Activated CD4-positive, alpha-beta memory T cell treated with anti-CD3 and anti-CD28 coated beads for 36 hours (primary cell): ENCODE data around the gene DENND4B. TPM values are rescaled to one million over a fixed set of nuclear protein-coding genes. Genes with fewer than 3 reads are reported as not detected.

ENCODE experiments used
- CTCF ChIA-PET: fragments of 350-600 bp; sonication (Branson Sonifier 250); formaldehyde crosslinking; loops from one replicate; lab custom pipeline; 2021; ENCODE audit warnings: antibody characterized with exemption, inconsistent platforms; lab: Charles Lee
- POLR2A ChIA-PET: fragments of 350-600 bp; sonication (Branson Sonifier 250); formaldehyde crosslinking; loops from one replicate; lab custom pipeline; 2021; ENCODE audit warnings: antibody characterized with exemption; lab: Charles Lee
- DNase-seq: peaks from one replicate; pipeline ENCODE4 v3.0.0-alpha.2; 2020
- H3K27ac Mint-ChIP-seq: one replicate; pipeline ENCODE4 v1.8.0; 2021; ENCODE audit warnings: mixed read lengths
- H3K27me3 Mint-ChIP-seq: one replicate; pipeline ENCODE4 v1.8.0; 2021; ENCODE audit warnings: mixed read lengths
- H3K36me3 Mint-ChIP-seq: one replicate; pipeline ENCODE4 v1.8.0; 2021; ENCODE audit warnings: mixed read lengths
- H3K4me1 Mint-ChIP-seq: one replicate; pipeline ENCODE4 v1.8.0; 2021; ENCODE audit warnings: low read depth, mixed read lengths
- H3K4me3 Mint-ChIP-seq: one replicate; pipeline ENCODE4 v1.8.0; 2021; ENCODE audit warnings: mild to moderate bottlenecking, mixed read lengths
- H3K9me3 Mint-ChIP-seq: one replicate; pipeline ENCODE4 v1.8.0; 2021; ENCODE audit warnings: mixed read lengths
- intact Hi-C: fragments of 100-400 bp; cut with micrococcal nuclease; formaldehyde crosslinking; loops from one replicate; pipeline ENCODE4 v1.15.1; 2023
- total RNA-seq, 2 experiments: library from RNA; stranded (reverse); gene quantifications; one replicate each; pipeline ENCODE4 v1.2.3, GENCODE V29; 2021

The DENND4B gene
- total RNA-seq, 2 experiments from 2014 or later: 98.1 to 108 TPM

- peaks cover 25% of the 10 kb centered on the region for H3K4me1 Mint-ChIP-seq
- H3K9me3 Mint-ChIP-seq: no peaks in the 10 kb centered on the region
- H3K27ac Mint-ChIP-seq: peak overlapping the region; percentile 97
- ChIA-PET CTCF (interaction anchor here (0.6 to 4.3 kb wide), 30 partner anchors 8 to 438 kb away, joined by 3 to 31 read pairs (median 6); partner anchors contain the start of genes CREB3L4, CRTC2, GATAD2B and JTB), POLR2A (interaction anchor here (0.6 to 3.9 kb wide), 14 partner anchors 10 to 171 kb away, joined by 3 to 41 read pairs (median 8); partner anchors contain the start of genes CREB3L4, CRTC2, GATAD2B and JTB)
- peaks cover 36% of the 10 kb centered on the region for H3K36me3 Mint-ChIP-seq
- intact Hi-C loops: loop anchor here (1.0 to 2.0 kb wide), 4 partner anchors 12 to 149 kb away; partner anchors contain the start of gene CRTC2
- H3K4me3 Mint-ChIP-seq: peak overlapping the region; percentile 92
- DNase-seq: peak; percentile 81
- no peaks in the 10 kb centered on the region for H3K27me3 Mint-ChIP-seq
Measured at GRCh38 chr1:153945795-153946621, 510 bp downstream of the DENND4B start.

- H3K4me1 Mint-ChIP-seq: peaks cover 25% of the 10 kb centered on the region
- peaks cover 36% of the 10 kb centered on the region for H3K36me3 Mint-ChIP-seq
- intact Hi-C loops: loop anchor here (1.0 to 2.0 kb wide), 2 partner anchors 13 to 140 kb away; partner anchors contain the start of gene CRTC2
- H3K9me3 Mint-ChIP-seq: no peaks in the 10 kb centered on the region
- CTCF ChIA-PET: interaction anchor here (0.6 to 4.3 kb wide), 14 partner anchors 9 to 148 kb away, joined by 3 to 31 read pairs (median 10); partner anchors contain the start of genes CREB3L4, CRTC2, GATAD2B and RAB13
- peak; percentile 86 for DNase-seq
- H3K4me3 Mint-ChIP-seq: peak overlapping the region; percentile 92
- POLR2A ChIA-PET: interaction anchor here (0.6 to 3.9 kb wide), 15 partner anchors 11 to 1976 kb away, joined by 3 to 41 read pairs (median 5); partner anchors contain the start of genes CREB3L4, GATAD2B, JTB and RPS27
- H3K27ac Mint-ChIP-seq: peak overlapping the region; percentile 97
- no peaks in the 10 kb centered on the region for H3K27me3 Mint-ChIP-seq
Measured at GRCh38 chr1:153945131-153945794, 1.3 kb downstream of the DENND4B start.

DNA sequence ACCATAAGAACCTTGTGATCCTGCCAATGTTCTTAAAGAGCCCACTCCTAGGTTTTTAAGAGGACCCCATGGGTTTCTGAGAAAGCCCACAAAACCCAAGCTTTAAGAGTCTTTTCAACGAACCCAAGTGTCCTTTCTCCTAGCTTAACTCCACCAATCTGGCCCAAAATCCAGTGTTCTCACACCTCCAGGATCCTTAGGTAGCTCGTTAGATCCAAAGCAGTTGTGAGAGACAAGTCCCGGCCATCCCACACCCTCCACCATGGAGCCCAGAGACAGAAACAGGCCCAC, 1.7 kb downstream of the DENND4B start:
- H3K36me3 Mint-ChIP-seq: peaks cover 35% of the 10 kb centered on the region
- H3K27ac Mint-ChIP-seq: peak overlapping the region; percentile 97
- H3K4me3 Mint-ChIP-seq: peak overlapping the region; percentile 92
- peaks cover 25% of the 10 kb centered on the region for H3K4me1 Mint-ChIP-seq
- H3K27me3 Mint-ChIP-seq: no peaks in the 10 kb centered on the region
- no peaks in the 10 kb centered on the region for H3K9me3 Mint-ChIP-seq
- DNase-seq: no peak
- ChIA-PET POLR2A (interaction anchor here (0.6 to 3.9 kb wide), 11 partner anchors 11 to 1977 kb away, joined by 3 to 41 read pairs (median 5); partner anchors contain the start of genes CREB3L4, GATAD2B, JTB and RPS27), CTCF (interaction anchor here (1.4 to 4.3 kb wide), 7 partner anchors 12 to 147 kb away, joined by 6 to 31 read pairs (median 18); partner anchors contain the start of genes CREB3L4, GATAD2B, RAB13 and RPS27)
- intact Hi-C loops: loop anchor here (1.0 to 2.0 kb wide), 2 partner anchors 14 to 140 kb away; partner anchors contain the start of gene CRTC2

DNA sequence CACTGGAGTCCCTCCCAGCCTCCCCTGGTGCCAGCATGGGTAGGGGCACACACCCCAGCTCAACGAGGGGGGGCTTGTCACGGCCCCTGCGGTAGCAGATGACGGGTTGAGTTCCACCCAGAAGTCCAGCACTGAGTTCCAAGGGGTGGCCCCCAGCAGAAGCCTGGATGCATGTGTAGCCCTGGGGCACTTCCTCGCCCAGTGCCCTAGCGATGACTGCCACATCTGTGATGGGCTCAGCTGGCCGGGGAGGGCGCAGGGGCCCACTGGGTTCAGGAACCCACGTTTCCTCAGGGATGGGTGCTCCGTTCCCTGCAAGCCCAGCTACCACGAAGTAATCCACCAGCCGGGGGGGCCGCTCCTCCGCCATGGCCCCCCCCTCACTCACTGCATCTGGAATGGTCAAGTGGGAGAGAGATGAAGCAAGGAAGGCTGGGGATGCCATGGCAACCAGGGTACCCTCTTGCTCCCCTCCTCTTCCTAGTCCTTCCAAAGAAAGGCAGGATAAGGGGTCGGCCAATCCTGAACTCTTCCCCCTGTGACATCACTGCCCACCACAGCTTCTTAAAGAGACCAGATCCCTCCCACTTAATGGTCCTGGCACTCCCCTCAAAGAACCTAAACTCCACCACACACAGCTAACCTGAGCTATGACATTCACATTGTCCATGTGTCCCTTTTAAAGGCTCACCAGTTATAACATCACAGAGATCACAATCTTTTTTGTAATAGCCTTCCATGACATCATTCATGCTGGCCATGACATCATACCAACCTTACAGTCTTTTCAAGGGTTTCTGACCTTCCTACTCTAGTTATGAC, 2.3 kb downstream of the DENND4B start:
- Mint-ChIP-seq H3K27me3 (no peaks in the 10 kb centered on the region), H3K36me3 (peaks cover 34% of the 10 kb centered on the region), H3K27ac (peak overlapping the region; percentile 97), H3K4me1 (peaks cover 25% of the 10 kb centered on the region), H3K9me3 (no peaks in the 10 kb centered on the region), H3K4me3 (peak overlapping the region; percentile 92)
- DNase-seq: no peak
- POLR2A ChIA-PET: interaction anchor here (0.6 to 3.9 kb wide), 14 partner anchors 12 to 1977 kb away, joined by 3 to 41 read pairs (median 4); partner anchors contain the start of genes CREB3L4, GATAD2B, JTB and RPS27
- CTCF ChIA-PET: interaction anchor here (1.0 to 4.3 kb wide), 8 partner anchors 12 to 147 kb away, joined by 3 to 31 read pairs (median 16); partner anchors contain the start of genes CREB3L4, GATAD2B, RAB13 and RPS27
- intact Hi-C loops: loop anchor here (2.0 kb wide), 1 partner anchor 139 kb away; no protein-coding TSS in a partner anchor

DNA sequence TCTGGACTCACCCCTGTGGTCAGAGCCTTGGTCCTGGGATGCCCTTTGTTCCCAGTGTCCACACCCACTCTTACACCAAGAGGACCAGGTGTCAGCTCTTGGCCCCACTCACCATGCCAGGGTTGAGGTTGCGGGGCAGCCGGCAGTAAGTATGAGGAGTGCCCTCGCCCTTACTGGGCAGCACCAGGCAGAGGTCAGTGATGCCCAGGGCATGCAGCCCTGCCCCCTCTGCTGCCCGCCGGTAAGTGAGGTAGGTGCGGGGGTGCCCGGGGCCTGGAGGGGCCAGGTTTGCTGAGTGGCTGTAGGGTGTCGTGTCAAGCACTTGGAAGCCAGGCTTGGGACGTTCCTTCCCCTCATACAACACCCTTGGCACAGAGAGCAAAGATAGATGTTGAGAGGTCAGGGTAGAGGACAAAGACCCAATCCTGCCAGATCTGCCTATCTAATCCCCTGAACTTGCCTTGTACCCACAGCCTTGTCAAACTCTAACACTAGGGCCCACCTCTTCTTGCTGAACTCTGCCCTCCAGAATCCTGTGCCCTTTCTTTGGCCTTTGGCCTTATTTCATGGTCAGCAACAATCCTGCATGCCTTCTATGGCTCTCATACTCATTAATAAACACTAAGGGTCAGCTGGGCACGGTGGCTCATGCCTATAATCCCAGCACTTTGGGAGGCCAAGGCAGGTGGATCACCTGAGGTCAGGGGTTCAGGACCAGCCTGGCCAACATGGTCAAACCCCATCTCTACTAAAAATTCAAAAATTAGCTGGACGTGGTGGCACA, 3.6 kb downstream of the DENND4B start:
- H3K36me3 Mint-ChIP-seq: peaks cover 32% of the 10 kb centered on the region
- H3K9me3 Mint-ChIP-seq: no peaks in the 10 kb centered on the region
- H3K27ac Mint-ChIP-seq: peak overlapping the region; percentile 29
- no peaks in the 10 kb centered on the region for H3K27me3 Mint-ChIP-seq
- no peak for DNase-seq
- CTCF ChIA-PET: interaction anchor here (1.0 to 4.3 kb wide), 2 partner anchors 24 to 122 kb away, joined by 3 to 29 read pairs; partner anchors contain the start of gene CREB3L4
- POLR2A ChIA-PET: interaction anchor here (0.7 to 3.9 kb wide), 4 partner anchors 21 to 34 kb away, joined by 3 to 41 read pairs (median 4); partner anchors contain the start of genes GATAD2B and JTB
- intact Hi-C loops: no loop called here
- H3K4me3 Mint-ChIP-seq: no peak overlapping the region
- H3K4me1 Mint-ChIP-seq: peaks cover 25% of the 10 kb centered on the region

GRCh38 chr1:153941826-153942725, 4.4 kb downstream of the DENND4B start:
- CTCF ChIA-PET: no interaction called here
- POLR2A ChIA-PET: interaction anchor here (0.6 to 1.3 kb wide), 2 partner anchors 20 to 636 kb away, joined by 3 to 4 read pairs; no protein-coding TSS in a partner anchor
- Mint-ChIP-seq H3K36me3 (peaks cover 40% of the 10 kb centered on the region), H3K4me3 (no peak overlapping the region), H3K27ac (no peak overlapping the region), H3K9me3 (no peaks in the 10 kb centered on the region), H3K27me3 (no peaks in the 10 kb centered on the region), H3K4me1 (peaks cover 25% of the 10 kb centered on the region)
- intact Hi-C loops: no loop called here
- no peak for DNase-seq

DNA sequence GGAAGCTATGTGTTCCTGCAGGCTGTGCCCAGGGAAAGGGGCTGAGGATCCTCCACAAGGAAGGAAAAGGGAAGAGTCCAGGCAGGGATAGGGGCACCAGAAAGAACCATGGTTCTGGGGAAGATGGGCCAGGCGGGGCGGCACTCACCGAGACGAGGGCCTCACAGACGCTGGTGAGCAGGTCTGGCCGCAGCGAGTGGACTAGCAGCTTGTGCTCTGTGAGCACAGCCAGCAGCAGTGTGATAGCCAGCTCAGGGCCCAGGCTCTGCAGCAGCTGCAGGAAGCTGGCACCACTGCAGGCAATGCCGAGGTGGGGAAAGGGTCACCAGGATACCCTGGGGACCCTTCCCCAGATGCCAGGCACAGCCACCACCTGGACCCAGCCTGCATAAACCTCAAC, 5.8 kb downstream of the DENND4B start:
- Mint-ChIP-seq H3K27me3 (no peaks in the 10 kb centered on the region), H3K4me1 (peaks cover 20% of the 10 kb centered on the region), H3K27ac (no peak overlapping the region), H3K36me3 (peaks cover 53% of the 10 kb centered on the region), H3K4me3 (no peak overlapping the region), H3K9me3 (no peaks in the 10 kb centered on the region)
- DNase-seq: no peak
- POLR2A ChIA-PET: interaction anchor here (0.6 to 2.5 kb wide), 3 partner anchors 10 to 17 kb away, joined by 3 to 8 read pairs (median 3); no protein-coding TSS in a partner anchor
- intact Hi-C loops: no loop called here
- CTCF ChIA-PET: interaction anchor here (1.0 kb wide), 1 partner anchor 144 kb away, joined by 3 read pairs; no protein-coding TSS in a partner anchor

DNA sequence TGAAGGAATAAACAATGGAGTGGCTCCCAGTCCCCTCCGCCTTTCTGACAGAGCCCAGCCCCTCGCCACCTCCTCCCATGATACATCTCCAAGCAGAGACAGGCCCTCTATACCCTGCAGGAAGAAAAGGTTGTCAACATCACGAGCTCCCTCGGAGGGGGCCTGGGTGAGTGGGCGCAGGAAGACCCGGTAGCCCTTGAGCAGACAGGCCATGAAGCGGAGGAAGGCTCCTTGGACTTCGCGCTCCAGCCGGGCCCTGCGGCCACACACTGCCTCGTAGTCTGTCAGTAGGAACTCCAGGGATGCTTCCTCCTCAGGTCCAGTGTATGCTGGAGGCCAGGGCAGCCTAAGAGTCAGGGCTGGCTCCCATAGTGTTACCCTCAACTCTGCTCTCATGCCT, 7.0 kb downstream of the DENND4B start:
- H3K27me3 Mint-ChIP-seq: no peaks in the 10 kb centered on the region
- ChIA-PET CTCF (no interaction called here), POLR2A (interaction anchor here (2.5 kb wide), 1 partner anchor 15 kb away, joined by 8 read pairs; no protein-coding TSS in a partner anchor)
- intact Hi-C loops: no loop called here
- H3K4me1 Mint-ChIP-seq: peaks cover 15% of the 10 kb centered on the region
- H3K36me3 Mint-ChIP-seq: peaks cover 56% of the 10 kb centered on the region
- H3K9me3 Mint-ChIP-seq: no peaks in the 10 kb centered on the region
- no peak overlapping the region for H3K27ac Mint-ChIP-seq
- DNase-seq: no peak
- no peak overlapping the region for H3K4me3 Mint-ChIP-seq

DNA sequence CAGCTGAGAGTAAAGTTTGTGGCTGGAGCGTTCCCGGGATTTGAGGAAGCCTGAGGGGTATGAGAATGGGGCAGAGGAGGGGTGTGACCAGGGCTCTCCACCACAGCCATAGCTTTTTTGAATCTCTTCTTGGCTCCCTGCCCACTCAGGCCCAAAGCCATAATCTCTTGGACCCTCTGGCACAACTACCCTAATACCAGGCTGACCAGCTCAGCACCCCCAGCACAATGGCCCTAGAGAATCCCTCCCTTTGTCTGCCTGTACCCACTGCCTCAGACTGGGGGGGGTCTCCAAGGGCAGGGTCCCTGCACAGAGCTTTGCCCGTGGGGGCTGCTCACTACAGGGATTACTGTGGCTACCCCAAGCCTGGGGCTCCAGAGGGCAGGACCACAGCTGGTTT, 7.5 kb downstream of the DENND4B start:
- Mint-ChIP-seq H3K27me3 (no peaks in the 10 kb centered on the region), H3K27ac (no peak overlapping the region), H3K4me3 (no peak overlapping the region), H3K9me3 (no peaks in the 10 kb centered on the region), H3K36me3 (peaks cover 56% of the 10 kb centered on the region), H3K4me1 (peaks cover 10% of the 10 kb centered on the region)
- POLR2A ChIA-PET: interaction anchor here (2.5 kb wide), 1 partner anchor 15 kb away, joined by 8 read pairs; no protein-coding TSS in a partner anchor
- CTCF ChIA-PET: no interaction called here
- no peak for DNase-seq
- intact Hi-C loops: no loop called here
